K562 (cell line): ENCODE measurements around the gene ANTKMT. TPM values are rescaled to one million over a fixed set of nuclear protein-coding genes. Genes with fewer than 3 reads are reported as not detected.
A peak's percentile ranks its signal among the peaks of the same experiment; 100 is the strongest.

Experiments
- ATAC-seq: fragments of 200-7000 bp; cut with Tn5 transposase; 3 replicates; pipeline ENCODE4 v1.9.1; 2020; ENCODE audit warnings: moderate library complexity
- BruUV-seq: library from RNA; stranded (reverse); fragments of 400-500 nt; replicated peaks from 2 replicates; lab custom pipeline; 2021; lab: Mats Ljungman, UMichigan
- CTCF ChIA-PET: fragments of 300-600 bp; formaldehyde crosslinking; extraction: SDS; loops from one replicate; lab custom pipeline; 2021; ENCODE audit warnings: low intra/inter-chr PET ratio; lab: Yijun Ruan, JAX
- POLR2A ChIA-PET: fragments of 300-600, 350-650 bp; sonication (Branson Sonifier 250); formaldehyde crosslinking; extraction: SDS; loops from one replicate; lab custom pipeline; 2021; ENCODE audit warnings: antibody characterized with exemption, inconsistent platforms; lab: Yijun Ruan, JAX
- DNase-seq, 4 experiments: peaks; one replicate each; pipeline versions ENCODE4 v3.0.0 to v3.0.0-alpha.2; 2011 to 2018; ENCODE audit warnings: low spot score in 3 of 4, mixed read lengths in 3 of 4; ENCODE audit errors: extremely low read depth in 1 of 4
- FAIRE-seq: peaks from 2 replicates; lab custom pipeline; 2011; peaks lifted over from hg19 to GRCh38; lab: Jason Lieb, UNC
- H2AFZ ChIP-seq: 2 replicates; pipeline ENCODE4 v1.6.0; 2011; ENCODE audit warnings: low read depth, low read length, control low read depth, inconsistent platforms
- H3K27ac ChIP-seq: fragments of 200-600 bp; 3 replicates; pipeline ENCODE4 v1.8.0; 2011; ENCODE audit warnings: low read depth, mild to moderate bottlenecking, control low read depth, inconsistent platforms, low read length, moderate library complexity, mixed read lengths; ENCODE audit errors: extremely low read depth
- H3K27me3 ChIP-seq, 2 experiments: fragments of 300-600 bp in 1 of 2; 2 replicates in 1 of 2; 3 replicates in 1 of 2; pipeline versions ENCODE4 v1.6.0 to v1.8.0; 2011; ENCODE audit warnings: inconsistent platforms in 2 of 2, low read length in 2 of 2, mild to moderate bottlenecking in 1 of 2, mixed read lengths in 1 of 2, moderate library complexity in 1 of 2; ENCODE audit not compliant: control insufficient read depth in 2 of 2, insufficient read depth in 2 of 2
- H3K36me3 ChIP-seq: fragments of 300-600 bp; 3 replicates; pipeline ENCODE4 v1.8.0; 2011; ENCODE audit warnings: mild to moderate bottlenecking, low read length, inconsistent platforms; ENCODE audit not compliant: control insufficient read depth, insufficient read depth
- H3K4me1 ChIP-seq, 2 experiments: fragments of 200-600 bp in 1 of 2; replicated peaks in 1 of 2; 2 replicates in 1 of 2; 3 replicates in 1 of 2; pipeline versions ENCODE4 v1.5.1 to v1.8.0; 2011; ENCODE audit warnings: inconsistent platforms in 2 of 2, low read length in 2 of 2, mild to moderate bottlenecking in 1 of 2, mixed read lengths in 1 of 2, moderate library complexity in 1 of 2; ENCODE audit not compliant: control insufficient read depth in 2 of 2, insufficient read depth in 2 of 2
- H3K4me2 ChIP-seq: 2 replicates; pipeline ENCODE4 v1.6.1; 2011; ENCODE audit warnings: low read length, control low read depth, inconsistent platforms, mixed read lengths; ENCODE audit not compliant: insufficient read depth
- H3K4me3 ChIP-seq: fragments of 200-600 bp; sonication (generic), shearing (Covaris generic); 2 replicates; pipeline ENCODE4 v1.5.1; 2016; ENCODE audit warnings: control low read depth, inconsistent platforms
- H3K79me2 ChIP-seq: fragments of 200-600 bp; 3 replicates; pipeline ENCODE4 v1.8.0; 2011; ENCODE audit warnings: low read length, inconsistent platforms; ENCODE audit not compliant: control insufficient read depth, insufficient read depth
- H3K9ac ChIP-seq, 2 experiments: 2 replicates each; pipeline versions ENCODE4 v1.6.0 to v1.6.1; 2011; ENCODE audit warnings: low read depth in 2 of 2, low read length in 2 of 2, control low read depth in 1 of 2, inconsistent platforms in 1 of 2, mild to moderate bottlenecking in 1 of 2, mixed read lengths in 1 of 2; ENCODE audit not compliant: insufficient read depth in 1 of 2
- H3K9me1 ChIP-seq: one replicate; pipeline ENCODE4 v1.6.0; 2011; ENCODE audit warnings: inconsistent platforms, mild to moderate bottlenecking, low read length, moderate library complexity; ENCODE audit not compliant: control insufficient read depth, insufficient read depth
- H3K9me3 ChIP-seq: replicated peaks from 2 replicates; pipeline ENCODE4 v1.5.1; 2011; ENCODE audit warnings: low read depth, low read length, inconsistent platforms; ENCODE audit not compliant: control insufficient read depth, insufficient read depth
- H4K20me1 ChIP-seq: replicated peaks from 2 replicates; pipeline ENCODE4 v1.6.1; 2011; ENCODE audit warnings: low read length, inconsistent platforms, mixed read lengths; ENCODE audit not compliant: control insufficient read depth, insufficient read depth
- CBFA2T3 ChIP-seq: fragments of 450-650 bp; IDR thresholded peaks from 2 replicates; pipeline ENCODE4 v1.6.1; 2017
- POLR2A ChIP-seq: fragments of 450-650 bp; conservative IDR thresholded peaks from 2 replicates; pipeline ENCODE4 v1.6.1; 2016
- POLR2G ChIP-seq: fragments of 200-400 bp; formaldehyde crosslinking; IDR thresholded peaks from 2 replicates; pipeline ENCODE4 v1.6.1; 2017; ENCODE audit warnings: low read depth, mild to moderate bottlenecking, antibody characterized with exemption, low read length, moderate library complexity
- RBFOX2 ChIP-seq: fragments of 200-400 bp; formaldehyde crosslinking; IDR thresholded peaks from 2 replicates; pipeline ENCODE4 v1.6.1; 2017; ENCODE audit warnings: low read depth, mild to moderate bottlenecking, low read length, moderate library complexity
- USF1 ChIP-seq: sonication (generic); formaldehyde crosslinking; IDR thresholded peaks from 2 replicates; pipeline ENCODE4 v1.9.0; 2022; ENCODE audit warnings: mild to moderate bottlenecking, missing genetic modification reagents
- ZBTB7A ChIP-seq: IDR thresholded peaks from 2 replicates; pipeline ENCODE4 v1.6.1; 2011; ENCODE audit warnings: low read depth, mild to moderate bottlenecking, low read length, moderate library complexity, borderline replicate concordance; ENCODE audit not compliant: control insufficient read depth
- WGBS: fragments of 100-300 bp; shearing (Covaris generic); methylation state at CpG from one replicate; pipeline ENCODE4 v1.1.6; 2016; ENCODE audit warnings: low coverage, mixed read lengths; ENCODE audit not compliant: insufficient coverage; ENCODE audit errors: missing lambda C conversion rate; 5-methylcytosine and 5-hydroxymethylcytosine counted together
- in situ Hi-C: fragments of 300-500 bp; cut with MboI; formaldehyde crosslinking; loops from 4 replicates; pipeline ENCODE4 v1.15.0; 2018; ENCODE audit warnings: inconsistent platforms, mixed read lengths
- intact Hi-C: fragments of 100-400 bp; cut with micrococcal nuclease; formaldehyde crosslinking; loops from 2 replicates; pipeline ENCODE4 v1.14.2; 2022
- polyA plus RNA-seq, 8 experiments: library from polyadenylated mRNA; depleted of rRNA in 4 of 8; stranded (reverse) in 5 of 8; unstranded in 3 of 8; fragments of >200 nt; fragmentation: Nextera tagmentation in 2 of 8; fragmentation: Illumina TruSeq in 1 of 8; extraction: Ambion mirVana in 2 of 8; extraction: Trizol in 1 of 8; gene quantifications; 2 replicates each; pipeline versions ENCODE4 v1.2.1 to v1.2.3, GENCODE V29; 2011 to 2014; ENCODE audit warnings: inconsistent platforms in 1 of 8, missing spikeins in 1 of 8
- total RNA-seq, 7 experiments: library from RNA; depleted of rRNA in 6 of 7; stranded (reverse); fragments of >200 nt in 6 of 7; fragmentation: Illumina TruSeq in 2 of 7; extraction: Trizol in 2 of 7; gene quantifications; 2 replicates each; pipeline versions ENCODE4 v1.2.1 to v1.2.3, GENCODE V29; 2011 to 2021; ENCODE audit warnings: low replicate concordance in 1 of 7
- TF ChIP-seq, protein P1 (sequence below): sonication (generic); formaldehyde crosslinking; IDR thresholded peaks from 2 replicates; pipeline ENCODE4 v1.8.1; 2023; ENCODE audit warnings: mild to moderate bottlenecking, missing genetic modification reagents
- TF ChIP-seq, protein P2 (sequence below): fragments of 250-450 bp; sonication (Bioruptor Pico); IDR thresholded peaks from 2 replicates; pipeline ENCODE4 v1.6.1; 2021; ENCODE audit warnings: mild to moderate bottlenecking

ANTKMT gene
- total and polyA plus RNA-seq, 9 of the 15 experiments (the other 6 are each of a cell fraction or from before 2014, with no cell fraction given) = 0.58 to 217 (median 19.1) TPM

- H3K36me3 ChIP-seq = peaks cover 15% of the 10 kb centered on the region; the same call in 1 of the 3 replicates
- H4K20me1 ChIP-seq = no peaks in the 10 kb centered on the region; the same call in 1 of the 2 replicates
- POLR2A ChIA-PET = interaction anchor here (0.6 to 4.5 kb wide), 9 partner anchors 9 to 169 kb away, joined by 3 to 25 read pairs (median 3); partner anchors contain the start of gene METRN
- H3K9me3 ChIP-seq = no peaks in the 10 kb centered on the region
- peak overlapping the region in 1 of 2 experiments; percentile 59; a peak in 2 of 4 replicates for H3K9ac ChIP-seq
- no peak overlapping the region for H3K4me3 ChIP-seq
- intact Hi-C loops (no loop called here), in situ Hi-C loops (no loop called here)
- WGBS = 81% methylated on average over 21 of the region's 29 CpGs
- no peak overlapping the region for H3K27ac ChIP-seq
- no peak overlapping the region for H3K4me2 ChIP-seq
- CTCF ChIA-PET = no interaction called here
- ATAC-seq (no peak), DNase-seq (no peak), FAIRE-seq (no peak)
- peaks cover 55% of the 10 kb centered on the region for H3K79me2 ChIP-seq
- H3K27me3 ChIP-seq = no peaks in the 10 kb centered on the region
- H2AFZ ChIP-seq = no peak overlapping the region
- BruUV-seq = no TSS peak
- no peaks in the 10 kb centered on the region for H3K9me1 ChIP-seq
- TF ChIP-seq CBFA2T3 (no peak), ZBTB7A (peak; percentile 21; the same call in 1 of the 2 replicates), USF1 (no peak), RBFOX2 (peak; percentile 10), POLR2A (peak; percentile 45; the same call in 1 of the 2 replicates), POLR2G (peak; percentile 60)
- TF ChIP-seq, protein P1, sequence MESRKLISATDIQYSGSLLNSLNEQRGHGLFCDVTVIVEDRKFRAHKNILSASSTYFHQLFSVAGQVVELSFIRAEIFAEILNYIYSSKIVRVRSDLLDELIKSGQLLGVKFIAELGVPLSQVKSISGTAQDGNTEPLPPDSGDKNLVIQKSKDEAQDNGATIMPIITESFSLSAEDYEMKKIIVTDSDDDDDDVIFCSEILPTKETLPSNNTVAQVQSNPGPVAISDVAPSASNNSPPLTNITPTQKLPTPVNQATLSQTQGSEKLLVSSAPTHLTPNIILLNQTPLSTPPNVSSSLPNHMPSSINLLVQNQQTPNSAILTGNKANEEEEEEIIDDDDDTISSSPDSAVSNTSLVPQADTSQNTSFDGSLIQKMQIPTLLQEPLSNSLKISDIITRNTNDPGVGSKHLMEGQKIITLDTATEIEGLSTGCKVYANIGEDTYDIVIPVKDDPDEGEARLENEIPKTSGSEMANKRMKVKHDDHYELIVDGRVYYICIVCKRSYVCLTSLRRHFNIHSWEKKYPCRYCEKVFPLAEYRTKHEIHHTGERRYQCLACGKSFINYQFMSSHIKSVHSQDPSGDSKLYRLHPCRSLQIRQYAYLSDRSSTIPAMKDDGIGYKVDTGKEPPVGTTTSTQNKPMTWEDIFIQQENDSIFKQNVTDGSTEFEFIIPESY = peak; percentile 61; the same call in 1 of the 2 replicates
- TF ChIP-seq, protein P2, sequence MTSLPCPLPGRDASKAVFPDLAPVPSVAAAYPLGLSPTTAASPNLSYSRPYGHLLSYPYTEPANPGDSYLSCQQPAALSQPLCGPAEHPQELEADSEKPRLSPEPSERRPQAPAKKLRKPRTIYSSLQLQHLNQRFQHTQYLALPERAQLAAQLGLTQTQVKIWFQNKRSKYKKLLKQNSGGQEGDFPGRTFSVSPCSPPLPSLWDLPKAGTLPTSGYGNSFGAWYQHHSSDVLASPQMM (CRISPR knock-in tag) = no peak
- TF ChIP-seq, all 486 proteins: peak for 5
- peaks cover 15 to 96% of the 10 kb centered on the region in 2 experiments for H3K4me1 ChIP-seq
These were observed 3.5 kb downstream of the ANTKMT start for GRCh38 chr16:724188-725040.
